Sigmoid colon (tissue), 7 donors: ENCODE results near the gene NADK. TPM values are rescaled to one million over a fixed set of nuclear protein-coding genes. Genes with fewer than 3 reads are reported as not detected.

Experiments
- DNase-seq: peaks from one replicate; pipeline ENCODE4 v3.0.0-alpha.2; 2019
- H3K27ac ChIP-seq, 4 donors: fragments of 200-600 bp; sonication (generic); one replicate each; pipeline ENCODE4 v1.5.1; 2016 to 2019; ENCODE audit warnings: mild to moderate bottlenecking in 1 of 4
- H3K27me3 ChIP-seq, 3 donors: fragments of 200-600 bp; sonication (generic); one replicate each; pipeline ENCODE4 v1.5.1; 2019; ENCODE audit warnings: mild to moderate bottlenecking in 1 of 3
- H3K36me3 ChIP-seq, 4 donors: fragments of 200-600 bp; sonication (generic); one replicate each; pipeline ENCODE4 v1.5.1; 2016 to 2019
- H3K4me1 ChIP-seq, 4 donors: fragments of 200-600 bp; sonication (generic); one replicate each; pipeline ENCODE4 v1.5.1; 2017 to 2019
- H3K4me3 ChIP-seq, 4 donors: fragments of 200-600 bp; sonication (generic); one replicate each; pipeline ENCODE4 v1.5.1; 2017 to 2019; ENCODE audit warnings: mild to moderate bottlenecking in 2 of 4, moderate library complexity in 1 of 4
- H3K9me3 ChIP-seq, 4 donors: fragments of 200-600 bp in 3 of 4; sonication (generic) in 3 of 4; one replicate each; pipeline versions ENCODE4 v1.5.1 to v1.6.1; 2013 to 2019
- EP300 ChIP-seq, 4 donors: sonication (generic); formaldehyde crosslinking; IDR thresholded peaks; one replicate each; pipeline ENCODE4 v1.6.1; 2017; ENCODE audit warnings: antibody characterized with exemption in 4 of 4
- POLR2A ChIP-seq, 2 donors: fragments of 450-650 bp; IDR thresholded peaks; one replicate each; pipeline ENCODE4 v1.6.1; 2016; ENCODE audit warnings: antibody characterized with exemption in 2 of 2, mild to moderate bottlenecking in 2 of 2, moderate library complexity in 2 of 2
- POLR2AphosphoS5 ChIP-seq, 4 donors: sonication (generic); formaldehyde crosslinking; IDR thresholded peaks; one replicate each; pipeline ENCODE4 v1.6.1; 2017; ENCODE audit warnings: antibody characterized with exemption in 4 of 4
- WGBS, 2 donors: extraction: QIAGEN DNeasy Blood & Tissue Kit; methylation state at CpG; one replicate each; pipeline ENCODE4 v1.1.7; 2013; 5-methylcytosine and 5-hydroxymethylcytosine counted together
- intact Hi-C: fragments of 100-400 bp; cut with DNase I; formaldehyde crosslinking; loops from one replicate; pipeline ENCODE4 v1.15.1; 2023
- polyA plus RNA-seq, 3 donors: library from polyadenylated mRNA; stranded (reverse); fragments of 200-250 nt; gene quantifications; one replicate each; pipeline ENCODE4 v1.2.3, GENCODE V29; 2013
- total RNA-seq, 4 donors: library from RNA; depleted of rRNA; stranded (reverse); fragments of >200 nt; gene quantifications; one replicate each; pipeline ENCODE4 v1.1.0, GENCODE V29; 2016
- TF ChIP-seq, protein P1 (sequence below), 4 experiments: fragments of 450-650 bp in 3 of 4; fragments of 200-600 bp in 1 of 4; IDR thresholded peaks; one replicate each; pipeline ENCODE4 v1.5.1; 2016 to 2019; ENCODE audit warnings: antibody characterized with exemption in 4 of 4, mild to moderate bottlenecking in 3 of 4, moderate library complexity in 2 of 4
- donor health status: healthy with polysubstance abuse.
- donor health status: Bipolar disorder and iron deficiency.
- donor health status: healthy.

NADK gene
- total and polyA plus RNA-seq, 7 donors = 34.9 to 121 (median 66.7) TPM

GRCh38 chr1:1797731-1798341 lies 19.6 kb upstream of the NADK start:
- Histone ChIP-seq H3K4me3 (no peak overlapping the region), H3K36me3 (peaks cover 5 to 73% (median 28%) of the 10 kb centered on the region in 4 donors), H3K27me3 (no peaks in the 10 kb centered on the region), H3K9me3 (no peaks in the 10 kb centered on the region), H3K4me1 (peaks cover 0 to 7% (median 0%) of the 10 kb centered on the region in 4 donors), H3K27ac (no peak overlapping the region)
- intact Hi-C loops = no loop called here
- no peak for DNase-seq
- WGBS, 2 donors = 57 to 83% methylated on average over 11 of the region's 11 CpGs
- no peak for TF ChIP-seq EP300 (IDR thresholded peaks at IDR 0.05)
- TF ChIP-seq, protein P1, sequence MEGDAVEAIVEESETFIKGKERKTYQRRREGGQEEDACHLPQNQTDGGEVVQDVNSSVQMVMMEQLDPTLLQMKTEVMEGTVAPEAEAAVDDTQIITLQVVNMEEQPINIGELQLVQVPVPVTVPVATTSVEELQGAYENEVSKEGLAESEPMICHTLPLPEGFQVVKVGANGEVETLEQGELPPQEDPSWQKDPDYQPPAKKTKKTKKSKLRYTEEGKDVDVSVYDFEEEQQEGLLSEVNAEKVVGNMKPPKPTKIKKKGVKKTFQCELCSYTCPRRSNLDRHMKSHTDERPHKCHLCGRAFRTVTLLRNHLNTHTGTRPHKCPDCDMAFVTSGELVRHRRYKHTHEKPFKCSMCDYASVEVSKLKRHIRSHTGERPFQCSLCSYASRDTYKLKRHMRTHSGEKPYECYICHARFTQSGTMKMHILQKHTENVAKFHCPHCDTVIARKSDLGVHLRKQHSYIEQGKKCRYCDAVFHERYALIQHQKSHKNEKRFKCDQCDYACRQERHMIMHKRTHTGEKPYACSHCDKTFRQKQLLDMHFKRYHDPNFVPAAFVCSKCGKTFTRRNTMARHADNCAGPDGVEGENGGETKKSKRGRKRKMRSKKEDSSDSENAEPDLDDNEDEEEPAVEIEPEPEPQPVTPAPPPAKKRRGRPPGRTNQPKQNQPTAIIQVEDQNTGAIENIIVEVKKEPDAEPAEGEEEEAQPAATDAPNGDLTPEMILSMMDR (IDR thresholded peaks at IDR 0.05) = no peak

GRCh38 chr1:1796466-1796865 lies 18.2 kb upstream of the NADK start:
- no peak for DNase-seq
- no peak overlapping the region for H3K4me3 ChIP-seq
- peaks cover 0 to 7% (median 0%) of the 10 kb centered on the region in 4 donors for H3K4me1 ChIP-seq
- no peaks in the 10 kb centered on the region for H3K9me3 ChIP-seq
- no peaks in the 10 kb centered on the region for H3K27me3 ChIP-seq
- WGBS, 2 donors = 92 to 94% methylated on average over 5 of the region's 5 CpGs
- H3K36me3 ChIP-seq = peaks cover 5 to 81% (median 26%) of the 10 kb centered on the region in 4 donors
- intact Hi-C loops = no loop called here
- no peak overlapping the region for H3K27ac ChIP-seq
- no peak for TF ChIP-seq POLR2AphosphoS5 (IDR thresholded peaks at IDR 0.05)
- TF ChIP-seq EP300 (IDR thresholded peaks at IDR 0.05) = no peak
- TF ChIP-seq, protein P1 (IDR thresholded peaks at IDR 0.05) = no peak

- TF ChIP-seq POLR2A (IDR thresholded peaks at IDR 0.05) (no peak), POLR2AphosphoS5 (IDR thresholded peaks at IDR 0.05) (no peak), EP300 (IDR thresholded peaks at IDR 0.05) (no peak)
- TF ChIP-seq, protein P1 (IDR thresholded peaks at IDR 0.05) = no peak
- Histone ChIP-seq H3K4me1 (peaks cover 0 to 5% (median 0%) of the 10 kb centered on the region in 4 donors), H3K27ac (no peak overlapping the region), H3K27me3 (no peaks in the 10 kb centered on the region), H3K36me3 (peaks cover 5 to 83% (median 33%) of the 10 kb centered on the region in 4 donors), H3K4me3 (no peak overlapping the region), H3K9me3 (no peaks in the 10 kb centered on the region)
- intact Hi-C loops = no loop called here
- WGBS, 2 donors = 91 to 93% methylated on average over 10 of the region's 10 CpGs
- DNase-seq = no peak
Measured at GRCh38 chr1:1794999-1795398, 16.7 kb upstream of the NADK start.

- no peak for DNase-seq
- TF ChIP-seq POLR2AphosphoS5 (IDR thresholded peaks at IDR 0.05) = no peak
- TF ChIP-seq, protein P1 (IDR thresholded peaks at IDR 0.05) = no peak
- no peak for TF ChIP-seq POLR2A (IDR thresholded peaks at IDR 0.05)
- TF ChIP-seq EP300 (IDR thresholded peaks at IDR 0.05) = no peak
- WGBS, 2 donors = 91% methylated on average over 17 of the region's 17 CpGs
- Histone ChIP-seq H3K27me3 (no peaks in the 10 kb centered on the region), H3K9me3 (no peaks in the 10 kb centered on the region), H3K4me3 (no peak overlapping the region), H3K36me3 (peaks cover 9 to 97% (median 45%) of the 10 kb centered on the region in 4 donors), H3K27ac (no peak overlapping the region), H3K4me1 (no peaks in the 10 kb centered on the region)
- intact Hi-C loops = no loop called here
Measured at GRCh38 chr1:1793481-1794244, 15.4 kb upstream of the NADK start.
